ENCODE measurements around the gene RTN4R.

The RTN4R gene

GRCh38 chr22:20191803-20192202, 76.3 kb downstream of the RTN4R start:
- in situ Hi-C loops (cut with MboI; ENCODE audit: low sequenced_read_pairs, unreplicated experiment) = no loop called here
- TF ChIP-seq, protein P1, sequence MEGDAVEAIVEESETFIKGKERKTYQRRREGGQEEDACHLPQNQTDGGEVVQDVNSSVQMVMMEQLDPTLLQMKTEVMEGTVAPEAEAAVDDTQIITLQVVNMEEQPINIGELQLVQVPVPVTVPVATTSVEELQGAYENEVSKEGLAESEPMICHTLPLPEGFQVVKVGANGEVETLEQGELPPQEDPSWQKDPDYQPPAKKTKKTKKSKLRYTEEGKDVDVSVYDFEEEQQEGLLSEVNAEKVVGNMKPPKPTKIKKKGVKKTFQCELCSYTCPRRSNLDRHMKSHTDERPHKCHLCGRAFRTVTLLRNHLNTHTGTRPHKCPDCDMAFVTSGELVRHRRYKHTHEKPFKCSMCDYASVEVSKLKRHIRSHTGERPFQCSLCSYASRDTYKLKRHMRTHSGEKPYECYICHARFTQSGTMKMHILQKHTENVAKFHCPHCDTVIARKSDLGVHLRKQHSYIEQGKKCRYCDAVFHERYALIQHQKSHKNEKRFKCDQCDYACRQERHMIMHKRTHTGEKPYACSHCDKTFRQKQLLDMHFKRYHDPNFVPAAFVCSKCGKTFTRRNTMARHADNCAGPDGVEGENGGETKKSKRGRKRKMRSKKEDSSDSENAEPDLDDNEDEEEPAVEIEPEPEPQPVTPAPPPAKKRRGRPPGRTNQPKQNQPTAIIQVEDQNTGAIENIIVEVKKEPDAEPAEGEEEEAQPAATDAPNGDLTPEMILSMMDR (IDR thresholded peaks at IDR 0.05; ENCODE audit: borderline replicate concordance, control extremely low read depth, extremely low read depth, insufficient read depth, missing control alignments) = no peak
- DNase-seq (ENCODE audit: low spot score) = no peak

All from GM13976 (cell line).